GM12878 (cell line): ENCODE results near the gene GPR78. TPM values are rescaled to one million over a fixed set of nuclear protein-coding genes. Genes with fewer than 3 reads are reported as not detected.

Experiments
- BCL3 ChIP-seq: IDR thresholded peaks from 2 replicates; pipeline ENCODE4 v1.6.1; 2011; ENCODE audit warnings: borderline replicate concordance, low read depth, mild to moderate bottlenecking, moderate library complexity, low read length; ENCODE audit not compliant: insufficient read depth, poor library complexity, severe bottlenecking
- BMI1 ChIP-seq: fragments of 450-650 bp; IDR thresholded peaks from 2 replicates; pipeline ENCODE4 v1.6.1; 2016; ENCODE audit warnings: mild to moderate bottlenecking, moderate library complexity, borderline replicate concordance
- CREM ChIP-seq: IDR thresholded peaks from 2 replicates; pipeline ENCODE4 v1.6.1; 2014; ENCODE audit warnings: antibody characterized with exemption, low read depth
- MYC ChIP-seq: IDR thresholded peaks from 2 replicates; pipeline ENCODE4 v1.6.1; 2011; ENCODE audit warnings: mild to moderate bottlenecking, low read length, moderate library complexity, inconsistent platforms; ENCODE audit not compliant: insufficient read depth, insufficient replicate concordance, insufficient read length, severe bottlenecking
- PBX3 ChIP-seq: IDR thresholded peaks from 2 replicates; pipeline ENCODE4 v1.6.1; 2011; ENCODE audit warnings: mild to moderate bottlenecking, low read depth, low read length, moderate library complexity; ENCODE audit not compliant: insufficient replicate concordance
- PRDM15 ChIP-seq: fragments of 450-650 bp; formaldehyde crosslinking; IDR thresholded peaks from 2 replicates; pipeline ENCODE4 v1.4.0; 2020; ENCODE audit warnings: mild to moderate bottlenecking, moderate library complexity
- RELA ChIP-seq: fragments of 450-650 bp; IDR thresholded peaks from 2 replicates; pipeline ENCODE4 v1.8.0; 2014; ENCODE audit warnings: borderline replicate concordance; ENCODE audit not compliant: partially characterized antibody
- SP1 ChIP-seq: IDR thresholded peaks from one replicate; pipeline ENCODE4 v1.6.1; 2011; ENCODE audit warnings: low read depth, low read length
- TCF3 ChIP-seq: IDR thresholded peaks from 2 replicates; pipeline ENCODE4 v1.6.1; 2012; ENCODE audit warnings: low read depth, mild to moderate bottlenecking, low read length, borderline replicate concordance; ENCODE audit not compliant: insufficient read depth
- ZNF274 ChIP-seq: IDR thresholded peaks from one replicate; pipeline ENCODE4 v1.8.0; 2011; ENCODE audit not compliant: insufficient read length, insufficient read depth
- polyA plus RNA-seq, 11 experiments: library from polyadenylated mRNA; depleted of rRNA in 4 of 11; unstranded in 6 of 11; stranded (reverse) in 5 of 11; fragments of >200 nt; fragmentation: Nextera tagmentation in 4 of 11; fragmentation: Illumina TruSeq in 1 of 11; extraction: Ambion mirVana in 4 of 11; extraction: Trizol in 1 of 11; gene quantifications; 1 replicate in 1 of 11; 2 replicates in 10 of 11; pipeline versions ENCODE4 v1.2.1 to v1.2.3, GENCODE V29; 2011 to 2016; ENCODE audit warnings: inconsistent platforms in 2 of 11, missing spikeins in 2 of 11, low read depth in 1 of 11
- total RNA-seq, 4 experiments: library from RNA; depleted of rRNA in 3 of 4; stranded (reverse); fragments of >200 nt in 3 of 4; fragmentation: Illumina TruSeq in 1 of 4; extraction: Trizol in 1 of 4; gene quantifications; 2 replicates each; pipeline versions ENCODE4 v1.2.1 to v1.2.3, GENCODE V29; 2013 to 2021

GPR78 gene
- total and polyA plus RNA-seq, 10 of the 15 experiments (the other 5 are each of a cell fraction or from before 2014, with no cell fraction given): 0.03 TPM; not detected in 9

GRCh38 chr4:8577972-8578371 lies 2.2 kb upstream of the GPR78 start (continued):
- no peak for TF ChIP-seq PRDM15 (CRISPR knock-in tag)
- TF ChIP-seq RELA: no peak
- TF ChIP-seq CREM: no peak
- no peak for TF ChIP-seq MYC
- peak; percentile 14 for TF ChIP-seq PBX3
- TF ChIP-seq BCL3: peak; percentile 54
- TF ChIP-seq BMI1: no peak
- TF ChIP-seq ZNF274: no peak
- no peak for TF ChIP-seq SP1
- TF ChIP-seq TCF3: no peak
- TF ChIP-seq, all 136 proteins: peak for 2
